22Rv1 (cell line): Measurements from ENCODE around the gene MAN2B2.

Experiments used
- ZFX ChIP-seq: fragments of 450-650 bp; IDR thresholded peaks from 2 replicates; pipeline ENCODE4 v1.6.1; 2017; ENCODE audit warnings: antibody characterized with exemption, borderline replicate concordance
- TF ChIP-seq, protein P1 (sequence below): fragments of 450-650 bp; IDR thresholded peaks from 2 replicates; pipeline ENCODE4 v1.5.1; 2017; ENCODE audit warnings: mild to moderate bottlenecking

DNA sequence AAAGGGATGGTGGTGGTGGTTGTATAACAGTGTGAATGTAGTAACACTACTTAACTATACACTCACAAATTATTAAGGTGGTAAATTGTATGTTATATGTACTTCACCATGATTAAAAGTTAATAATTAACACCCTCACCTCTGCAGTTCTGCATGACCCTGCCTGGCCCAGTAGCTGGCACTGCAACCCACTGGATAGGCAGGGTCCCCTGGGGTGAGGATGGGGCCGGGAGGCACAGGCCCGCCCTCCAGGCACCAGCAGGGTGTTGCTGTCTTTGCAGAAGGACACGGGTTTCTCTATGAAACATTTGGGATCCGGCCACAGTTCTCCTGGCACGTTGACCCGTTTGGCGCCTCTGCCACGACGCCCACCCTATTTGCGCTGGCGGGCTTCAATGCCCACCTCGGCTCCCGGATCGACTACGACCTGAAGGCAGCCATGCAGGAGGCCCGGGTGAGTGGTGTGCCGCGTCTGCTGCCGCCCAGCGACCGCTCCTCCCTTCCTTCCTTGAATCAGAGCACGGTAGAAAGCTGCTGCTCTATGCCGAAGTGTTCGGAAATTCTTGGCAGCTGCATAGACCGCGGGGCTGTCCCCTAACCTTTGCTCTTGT lies 11.8 kb downstream of the MAN2B2 start:
- TF ChIP-seq, protein P1, sequence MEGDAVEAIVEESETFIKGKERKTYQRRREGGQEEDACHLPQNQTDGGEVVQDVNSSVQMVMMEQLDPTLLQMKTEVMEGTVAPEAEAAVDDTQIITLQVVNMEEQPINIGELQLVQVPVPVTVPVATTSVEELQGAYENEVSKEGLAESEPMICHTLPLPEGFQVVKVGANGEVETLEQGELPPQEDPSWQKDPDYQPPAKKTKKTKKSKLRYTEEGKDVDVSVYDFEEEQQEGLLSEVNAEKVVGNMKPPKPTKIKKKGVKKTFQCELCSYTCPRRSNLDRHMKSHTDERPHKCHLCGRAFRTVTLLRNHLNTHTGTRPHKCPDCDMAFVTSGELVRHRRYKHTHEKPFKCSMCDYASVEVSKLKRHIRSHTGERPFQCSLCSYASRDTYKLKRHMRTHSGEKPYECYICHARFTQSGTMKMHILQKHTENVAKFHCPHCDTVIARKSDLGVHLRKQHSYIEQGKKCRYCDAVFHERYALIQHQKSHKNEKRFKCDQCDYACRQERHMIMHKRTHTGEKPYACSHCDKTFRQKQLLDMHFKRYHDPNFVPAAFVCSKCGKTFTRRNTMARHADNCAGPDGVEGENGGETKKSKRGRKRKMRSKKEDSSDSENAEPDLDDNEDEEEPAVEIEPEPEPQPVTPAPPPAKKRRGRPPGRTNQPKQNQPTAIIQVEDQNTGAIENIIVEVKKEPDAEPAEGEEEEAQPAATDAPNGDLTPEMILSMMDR, result peak; percentile 30; the same call in 1 of the 2 replicates
- no peak for TF ChIP-seq ZFX
